ENCODE measurements around the gene STIL. TPM values are rescaled to one million over a fixed set of nuclear protein-coding genes. Genes with fewer than 3 reads are reported as not detected.

Gene STIL
- total and polyA plus RNA-seq, 4 donors, result 0.85 to 5.9 (median 1.4) TPM

GRCh38 chr1:47216278-47217059 lies 97.5 kb downstream of the STIL start:
- H3K9ac ChIP-seq (ENCODE audit: insufficient read depth in 1 of 2, low read length in 2 of 2), result no peak overlapping the region
- no peak overlapping the region for H3K27ac ChIP-seq (ENCODE audit: low read depth in 1 of 2, low read length in 1 of 2)
- TF ChIP-seq CTCF (IDR thresholded peaks at IDR 0.05; ENCODE audit: control extremely low read depth, extremely low read depth), result no peak
- peaks cover 0 to 6% (median 0%) of the 10 kb centered on the region in 5 donors for H3K4me1 ChIP-seq (ENCODE audit: control insufficient read depth in 5 of 5, insufficient read depth in 5 of 5, low read length in 5 of 5)
- no peaks in the 10 kb centered on the region for H3K9me3 ChIP-seq (ENCODE audit: control insufficient read depth in 4 of 4, insufficient read depth in 3 of 4, low read length in 3 of 4)
- H3K27me3 ChIP-seq (ENCODE audit: control insufficient read depth in 3 of 3, insufficient read depth in 3 of 3, low read length in 2 of 3), result peaks cover 0 to 5% (median 0%) of the 10 kb centered on the region in 3 donors
- DNase-seq, result no peak
- H3K4me3 ChIP-seq, result no peak overlapping the region
- 81 to 86% methylated on average over 12 of the region's 12 CpGs for WGBS, 2 donors
- ATAC-seq (ENCODE audit: insufficient read depth, low FRiP score), result no peak
- no peaks in the 10 kb centered on the region for H3K36me3 ChIP-seq (ENCODE audit: control insufficient read depth in 4 of 4, insufficient read depth in 4 of 4, low read length in 4 of 4)

- no peak for TF ChIP-seq CTCF (IDR thresholded peaks at IDR 0.05; ENCODE audit: control extremely low read depth, extremely low read depth)
- DNase-seq, result no peak
- Histone ChIP-seq H3K27ac (ENCODE audit: low read depth in 1 of 2, low read length in 1 of 2) (no peak overlapping the region), H3K27me3 (ENCODE audit: control insufficient read depth in 3 of 3, insufficient read depth in 3 of 3, low read length in 2 of 3) (peaks cover 0 to 4% (median 0%) of the 10 kb centered on the region in 3 donors), H3K4me1 (ENCODE audit: control insufficient read depth in 5 of 5, insufficient read depth in 5 of 5, low read length in 5 of 5) (peaks cover 0 to 6% (median 0%) of the 10 kb centered on the region in 5 donors), H3K4me3 (no peak overlapping the region), H3K36me3 (ENCODE audit: control insufficient read depth in 4 of 4, insufficient read depth in 4 of 4, low read length in 4 of 4) (no peaks in the 10 kb centered on the region), H3K9ac (ENCODE audit: insufficient read depth in 1 of 2, low read length in 2 of 2) (no peak overlapping the region), H3K9me3 (ENCODE audit: control insufficient read depth in 4 of 4, insufficient read depth in 3 of 4, low read length in 3 of 4) (no peaks in the 10 kb centered on the region)
- ATAC-seq (ENCODE audit: insufficient read depth, low FRiP score), result no peak
- 91 to 95% methylated on average over 4 of the region's 4 CpGs for WGBS, 2 donors
Measured at GRCh38 chr1:47215713-47216112, 98.2 kb downstream of the STIL start.

GRCh38 chr1:47214549-47214948 lies 99.4 kb downstream of the STIL start:
- H3K9ac ChIP-seq (ENCODE audit: insufficient read depth in 1 of 2, low read length in 2 of 2), result no peak overlapping the region
- H3K9me3 ChIP-seq (ENCODE audit: control insufficient read depth in 4 of 4, insufficient read depth in 3 of 4, low read length in 3 of 4), result no peaks in the 10 kb centered on the region
- peaks cover 0 to 6% (median 0%) of the 10 kb centered on the region in 5 donors for H3K4me1 ChIP-seq (ENCODE audit: control insufficient read depth in 5 of 5, insufficient read depth in 5 of 5, low read length in 5 of 5)
- WGBS, 2 donors, result 25 to 61% methylated on average over 3 of the region's 3 CpGs
- peaks cover 0 to 7% (median 0%) of the 10 kb centered on the region in 3 donors for H3K27me3 ChIP-seq (ENCODE audit: control insufficient read depth in 3 of 3, insufficient read depth in 3 of 3, low read length in 2 of 3)
- no peak for ATAC-seq (ENCODE audit: insufficient read depth, low FRiP score)
- no peak overlapping the region for H3K4me3 ChIP-seq
- no peak overlapping the region for H3K27ac ChIP-seq (ENCODE audit: low read depth in 1 of 2, low read length in 1 of 2)
- H3K36me3 ChIP-seq (ENCODE audit: control insufficient read depth in 4 of 4, insufficient read depth in 4 of 4, low read length in 4 of 4), result no peaks in the 10 kb centered on the region
- no peak for DNase-seq
- no peak for TF ChIP-seq CTCF (IDR thresholded peaks at IDR 0.05; ENCODE audit: control extremely low read depth, extremely low read depth)

All from lung (tissue), 12 donors.